Left ventricle myocardium inferior (tissue), 1 donor: Measurements from ENCODE around the gene HS3ST4. TPM values are rescaled to one million over a fixed set of nuclear protein-coding genes. Genes with fewer than 3 reads are reported as not detected.

Source experiments
- DNase-seq: peaks from one replicate; pipeline ENCODE4 v3.0.0-alpha.2; 2020
- H3K27ac ChIP-seq: fragments of 200-600 bp; replicated peaks from 2 replicates; pipeline ENCODE4 v1.8.0; 2021
- H3K27me3 ChIP-seq: fragments of 200-600 bp; 2 replicates; pipeline ENCODE4 v1.8.0; 2021; ENCODE audit warnings: low read depth
- H3K36me3 ChIP-seq: fragments of 200-600 bp; 2 replicates; pipeline ENCODE4 v1.8.0; 2021
- H3K4me1 ChIP-seq: fragments of 200-600 bp; 2 replicates; pipeline ENCODE4 v1.8.0; 2021
- H3K4me3 ChIP-seq: fragments of 200-600 bp; 2 replicates; pipeline ENCODE4 v1.8.0; 2021; ENCODE audit warnings: mild to moderate bottlenecking, moderate library complexity
- H3K9me3 ChIP-seq: fragments of 200-600 bp; replicated peaks from 2 replicates; pipeline ENCODE4 v1.8.0; 2021
- CTCF ChIP-seq: fragments of 200-600 bp; IDR thresholded peaks from 2 replicates; pipeline ENCODE4 v1.8.0; 2021; ENCODE audit warnings: antibody characterized with exemption, mild to moderate bottlenecking, borderline replicate concordance
- intact Hi-C: fragments of 100-400 bp; cut with micrococcal nuclease; formaldehyde crosslinking; loops from one replicate; pipeline ENCODE4 v1.11.0; 2022
- total RNA-seq: library from RNA; stranded (reverse); fragmentation: NEBNext Ultra II Directional; extraction: Animal tissue kit (Norgen Biotek cat#: 25700); gene quantifications from one replicate; pipeline ENCODE4 v1.2.1, GENCODE V29; 2021
- donor health status: DM: no; HTN: yes; CAD: no; lungs with severe emphysema.

Gene HS3ST4
- total RNA-seq, 1 donor from 2014 or later, result not detected

GRCh38 chr16:25730396-25730795, 38.6 kb downstream of the HS3ST4 start:
- Histone ChIP-seq H3K36me3 (no peaks in the 10 kb centered on the region), H3K27me3 (peaks cover 14% of the 10 kb centered on the region), H3K27ac (no peak overlapping the region), H3K9me3 (no peaks in the 10 kb centered on the region), H3K4me1 (no peaks in the 10 kb centered on the region), H3K4me3 (no peak overlapping the region)
- intact Hi-C loops, result no loop called here
- TF ChIP-seq CTCF, result no peak
- no peak for DNase-seq

- H3K27ac ChIP-seq, result no peak overlapping the region
- no peak for TF ChIP-seq CTCF
Observed at GRCh38 chr16:25734430-25735385, 42.9 kb downstream of the HS3ST4 start.

GRCh38 chr16:25735645-25736044, 43.9 kb downstream of the HS3ST4 start:
- no peaks in the 10 kb centered on the region for H3K9me3 ChIP-seq
- no peak overlapping the region for H3K4me3 ChIP-seq
- intact Hi-C loops, result no loop called here
- H3K27me3 ChIP-seq, result peaks cover 23% of the 10 kb centered on the region
- no peak for TF ChIP-seq CTCF
- H3K36me3 ChIP-seq, result no peaks in the 10 kb centered on the region
- no peaks in the 10 kb centered on the region for H3K4me1 ChIP-seq
- no peak for DNase-seq
- no peak overlapping the region for H3K27ac ChIP-seq

More at GRCh38 chr16:25734430-25735385, 42.9 kb downstream of the HS3ST4 start:
- intact Hi-C loops, result no loop called here
- no peak overlapping the region for H3K4me3 ChIP-seq
- no peaks in the 10 kb centered on the region for H3K9me3 ChIP-seq
- H3K27me3 ChIP-seq, result peaks cover 23% of the 10 kb centered on the region
- H3K36me3 ChIP-seq, result no peaks in the 10 kb centered on the region
- no peak for DNase-seq
- no peaks in the 10 kb centered on the region for H3K4me1 ChIP-seq

DNA sequence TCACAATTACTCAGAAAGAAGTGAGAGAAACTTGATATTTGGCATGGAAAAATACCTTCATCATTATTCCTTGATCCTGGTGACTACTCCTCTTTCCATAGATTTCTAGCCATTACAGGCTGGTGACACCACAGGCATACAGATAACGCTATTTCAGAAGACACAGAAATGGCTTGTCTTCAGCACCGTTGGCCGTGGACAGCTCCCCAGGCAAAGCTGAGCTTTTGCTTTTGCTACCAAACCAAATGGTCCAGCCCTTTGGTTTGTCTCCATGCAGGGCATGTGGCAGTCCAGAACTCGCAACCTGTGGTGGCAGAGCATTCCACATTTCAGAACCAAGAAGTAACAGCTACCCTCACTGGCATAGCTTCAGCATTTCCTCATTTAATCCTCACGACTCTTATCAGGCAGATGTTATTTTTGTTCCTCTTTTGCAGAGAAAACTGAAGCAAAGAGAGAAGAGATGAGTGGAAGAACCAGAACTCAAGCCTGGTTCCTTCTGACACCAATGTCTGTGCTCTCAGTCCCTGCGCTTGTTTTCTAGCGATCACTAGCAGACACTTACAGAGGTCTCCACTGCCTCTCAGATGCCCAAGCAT, 55.5 kb downstream of the HS3ST4 start:
- DNase-seq, result no peak
- intact Hi-C loops, result no loop called here

More for the DNA sequence above, 55.5 kb downstream of the HS3ST4 start:
- Histone ChIP-seq H3K27me3 (no peaks in the 10 kb centered on the region), H3K9me3 (peaks cover 9% of the 10 kb centered on the region), H3K27ac (no peak overlapping the region), H3K4me3 (no peak overlapping the region), H3K36me3 (no peaks in the 10 kb centered on the region), H3K4me1 (no peaks in the 10 kb centered on the region)
- no peak for TF ChIP-seq CTCF
